NCI-H774 (cell line): ENCODE results near the gene TDRD9.

ENCODE experiments used
- DNase-seq: peaks from one replicate; lab custom pipeline; 2025; lab: John Stamatoyannopoulos, UW

TDRD9 gene

DNA sequence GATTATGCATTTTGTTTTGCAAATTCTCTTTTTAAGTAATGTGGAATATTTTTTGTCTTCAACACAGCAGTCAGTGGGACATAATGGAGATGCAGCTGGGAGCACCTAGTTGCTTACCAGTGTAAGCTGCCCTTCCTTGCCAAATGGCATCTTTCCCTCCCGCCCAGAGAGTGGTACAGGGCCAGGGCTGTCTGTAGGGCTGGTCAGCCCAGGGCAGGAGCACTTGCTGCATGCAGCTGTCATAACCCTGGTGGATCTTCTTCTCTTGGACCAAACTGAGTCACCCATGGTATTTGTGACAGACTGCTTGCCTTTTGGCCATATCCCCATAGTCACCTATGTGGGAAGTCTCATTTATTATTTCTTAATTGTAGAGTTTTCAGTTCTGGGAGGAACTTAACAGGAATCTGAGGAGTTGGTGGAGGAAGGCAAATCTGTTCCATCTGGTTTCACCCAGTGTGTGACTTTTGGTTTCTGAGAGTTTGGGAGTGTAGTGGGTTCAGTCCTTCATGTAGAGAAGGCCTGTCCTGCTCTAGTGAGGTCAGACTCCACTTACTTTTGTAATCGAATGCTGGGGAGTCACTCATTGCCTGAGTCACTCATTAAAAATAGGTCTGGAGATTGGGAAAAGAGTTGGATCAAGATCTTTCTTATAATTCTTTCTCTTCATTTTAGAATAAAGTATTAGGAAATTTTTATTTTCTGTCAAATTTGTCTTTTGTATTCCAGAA lies 95.2 kb downstream of the TDRD9 start:
- DNase-seq: no peak

DNA sequence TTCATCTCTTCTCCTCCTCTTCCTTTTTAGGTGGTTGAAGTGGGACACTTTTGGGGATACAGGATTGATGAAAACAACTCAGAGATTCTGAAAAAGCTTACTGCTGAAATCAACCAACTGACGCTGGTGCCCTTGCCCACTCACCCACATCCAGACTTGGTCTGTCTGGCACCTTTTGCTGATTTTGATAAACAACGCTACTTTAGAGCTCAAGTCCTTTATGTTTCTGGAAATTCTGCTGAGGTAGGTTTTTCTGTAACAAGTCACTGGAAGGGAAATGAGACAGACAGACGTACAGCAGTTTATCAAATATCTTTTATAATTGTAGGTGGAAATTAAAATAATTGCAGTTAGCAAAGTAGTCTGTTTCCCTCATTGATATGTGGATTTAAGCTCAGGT lies 97.3 kb downstream of the TDRD9 start:
- no peak for DNase-seq

DNA sequence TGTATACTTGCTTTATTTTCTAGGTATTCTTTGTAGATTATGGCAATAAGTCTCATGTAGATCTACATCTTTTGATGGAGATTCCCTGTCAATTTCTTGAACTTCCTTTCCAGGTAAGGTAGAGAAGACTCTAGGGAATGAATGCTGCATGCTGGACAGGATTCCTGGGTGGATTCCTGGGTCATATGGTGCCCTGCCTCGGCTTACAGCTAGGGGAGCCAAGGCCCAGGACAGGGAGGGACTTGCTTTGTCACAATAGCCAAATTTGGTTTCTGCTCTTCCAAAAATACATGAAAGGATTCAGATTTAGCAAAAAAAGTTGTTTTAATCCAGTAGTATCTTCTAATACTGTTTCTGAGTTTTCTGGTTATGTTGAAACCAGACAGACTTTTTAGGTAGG lies 97.8 kb downstream of the TDRD9 start:
- DNase-seq: no peak

DNA sequence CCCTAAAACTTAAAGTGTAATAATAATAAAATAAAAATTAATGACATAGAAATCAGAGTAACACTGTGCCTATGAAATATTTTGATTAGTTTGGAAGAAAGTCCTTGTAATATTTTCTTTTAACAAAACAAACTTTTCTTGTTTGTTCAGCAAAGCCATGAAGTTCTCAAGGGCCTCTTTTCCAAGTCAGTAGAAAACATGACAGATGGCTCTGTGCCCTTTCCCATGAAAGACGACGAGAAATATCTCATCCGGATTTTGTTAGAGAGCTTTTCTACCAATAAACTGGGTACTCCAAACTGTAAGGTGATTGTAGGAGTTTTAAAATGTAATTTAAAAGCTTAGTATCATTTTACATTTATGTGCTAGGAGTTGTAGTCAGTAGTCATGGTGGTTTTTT lies 102.7 kb downstream of the TDRD9 start:
- no peak for DNase-seq

DNA sequence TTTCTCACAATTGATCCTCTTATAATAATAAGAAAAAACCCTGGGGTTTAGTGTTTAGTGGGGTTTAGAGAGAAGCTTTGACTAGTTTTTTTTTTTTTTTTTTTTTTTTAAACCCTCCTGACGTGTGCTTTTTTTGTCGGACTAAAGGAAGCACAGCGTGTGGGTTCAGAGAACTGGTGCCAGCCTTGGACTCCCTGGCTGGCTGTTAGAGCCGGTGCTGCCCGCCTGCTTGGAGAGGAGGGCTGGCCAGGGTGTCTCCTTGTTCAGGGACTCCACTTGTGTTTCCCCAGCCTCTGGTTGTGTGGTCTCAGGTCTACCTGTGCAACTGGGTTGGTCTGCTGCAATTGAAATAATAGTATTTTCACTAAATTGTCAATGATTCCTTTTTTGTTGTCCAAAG lies 103.1 kb downstream of the TDRD9 start:
- no peak for DNase-seq

DNA sequence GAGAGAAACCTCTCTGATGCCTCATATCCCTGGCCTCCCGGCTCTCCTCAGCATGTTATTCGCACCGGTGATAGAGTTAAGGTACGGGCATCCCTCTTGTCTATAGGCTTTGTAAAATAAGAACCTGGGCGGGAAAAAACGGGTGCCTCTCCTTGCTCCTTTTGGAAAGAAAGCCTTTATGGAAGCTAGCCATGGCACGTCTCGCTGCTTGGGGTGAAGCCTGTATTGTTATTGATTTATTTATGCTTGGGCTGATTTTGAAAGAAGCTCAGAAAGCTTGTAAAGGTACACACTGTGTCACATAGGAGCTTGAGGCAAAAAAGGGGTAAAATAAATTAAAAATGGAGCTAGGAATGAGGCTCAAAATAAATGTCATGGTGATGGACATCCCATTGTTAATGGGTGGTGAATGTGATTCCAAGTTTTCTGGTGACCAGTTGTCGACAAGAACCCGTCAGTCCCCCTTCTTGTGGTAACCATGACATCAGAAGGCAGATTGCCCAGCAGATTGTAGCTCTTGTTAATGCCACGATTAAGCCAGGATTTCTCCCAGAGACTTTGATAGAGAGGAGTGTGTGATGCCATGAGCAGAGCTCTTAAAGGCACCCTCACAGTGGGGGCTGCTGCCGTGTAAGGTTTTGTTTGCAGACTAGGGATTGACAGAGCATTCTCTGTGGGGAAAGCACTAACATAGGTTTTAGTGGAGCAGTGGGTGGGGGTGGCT lies 106.9 kb downstream of the TDRD9 start:
- no peak for DNase-seq

DNA sequence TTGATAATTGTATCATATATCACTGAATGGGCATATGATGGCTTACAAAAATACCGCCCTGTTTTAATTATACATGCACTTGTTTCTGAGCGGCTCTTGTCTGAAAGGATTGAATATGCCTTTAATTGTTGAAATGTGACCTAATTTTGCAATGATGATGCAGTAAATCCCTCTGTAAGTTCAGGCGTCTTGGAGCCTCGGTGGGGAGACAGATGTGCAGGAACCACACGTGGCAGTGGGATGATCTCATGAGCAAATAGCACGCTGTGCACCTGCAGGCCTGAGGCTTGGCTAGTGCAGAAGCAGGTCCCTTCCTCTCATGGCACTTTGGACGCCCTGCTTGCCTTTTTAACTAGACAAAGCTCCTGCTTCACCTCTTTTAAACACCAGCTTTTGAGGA lies 108.0 kb downstream of the TDRD9 start:
- DNase-seq: no peak

DNA sequence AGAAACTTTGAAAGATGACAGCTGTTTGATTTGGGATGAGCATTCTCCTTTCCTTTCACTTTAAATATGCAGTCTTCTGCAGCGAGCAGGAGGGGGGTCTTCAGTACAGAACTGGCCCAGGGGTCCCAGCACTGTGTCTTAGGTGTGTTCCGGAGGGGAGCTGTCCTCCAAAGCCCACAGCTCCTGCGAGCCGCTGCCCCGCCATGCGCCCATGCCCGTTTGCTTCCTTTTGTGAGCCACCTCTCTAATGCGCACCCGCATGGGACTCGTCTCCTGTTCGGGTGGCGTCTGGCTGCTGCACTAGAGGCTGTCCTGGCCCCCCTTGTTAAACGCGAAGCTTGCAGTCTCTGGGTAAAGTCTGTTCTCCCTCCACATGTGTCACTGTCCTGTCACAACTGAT lies 108.8 kb downstream of the TDRD9 start:
- DNase-seq: no peak

DNA sequence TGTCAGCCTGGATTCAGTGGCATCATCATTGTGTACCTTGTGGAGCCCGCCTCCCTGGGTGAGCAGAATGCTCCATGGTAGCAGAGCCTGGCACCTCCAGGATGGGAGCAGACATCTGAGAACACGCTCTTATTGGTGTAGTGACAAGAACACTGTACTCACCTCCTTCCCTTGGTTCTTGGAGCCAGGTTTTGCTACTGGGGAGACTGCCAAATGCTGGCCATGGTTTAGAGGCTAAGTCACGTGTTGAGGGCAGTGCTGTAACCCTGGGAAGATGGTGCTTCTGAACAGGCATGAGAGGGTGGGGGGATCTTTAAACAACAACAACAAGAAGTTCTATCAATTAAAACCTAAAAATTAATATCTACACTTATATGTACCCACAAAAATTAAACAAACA lies 109.6 kb downstream of the TDRD9 start:
- no peak for DNase-seq

DNA sequence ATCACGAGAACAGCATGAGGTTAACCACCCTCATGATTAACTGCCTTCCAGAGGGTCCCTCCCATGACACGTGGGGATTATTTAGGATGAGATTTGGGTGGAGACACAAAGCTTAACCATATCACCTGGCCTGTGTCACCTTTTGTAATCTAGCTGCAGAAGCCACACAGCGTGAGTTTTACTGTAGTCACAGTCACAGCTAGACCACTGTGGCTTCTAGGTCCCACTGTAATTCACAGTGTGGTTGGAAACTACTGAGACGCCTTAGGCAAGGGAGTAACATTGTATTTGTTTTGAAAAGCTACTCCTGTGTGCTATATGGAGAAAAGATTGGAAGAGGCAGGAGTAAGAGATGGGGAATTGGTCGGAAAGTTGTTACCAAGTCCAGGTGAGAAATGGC lies 111.0 kb downstream of the TDRD9 start:
- no peak for DNase-seq

DNA sequence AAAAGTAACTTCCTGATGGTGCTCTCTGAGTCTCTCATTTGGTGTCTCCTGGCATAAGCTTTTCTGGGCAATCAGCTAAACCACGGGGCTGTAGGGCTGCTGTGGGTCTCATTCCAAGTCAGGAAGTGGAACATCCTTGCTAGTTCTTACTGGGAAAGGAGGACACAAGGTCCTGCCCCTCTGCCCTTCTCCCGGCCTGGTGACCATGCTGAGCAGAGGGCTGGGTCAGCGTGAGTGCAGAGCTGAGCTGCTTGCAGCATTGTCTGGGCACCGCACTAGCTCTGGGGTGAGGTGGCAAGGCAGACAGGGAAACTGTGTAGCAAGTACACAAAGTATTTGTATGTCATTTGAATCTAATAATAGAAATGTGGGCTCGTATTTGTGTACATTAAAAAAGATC lies 112.3 kb downstream of the TDRD9 start:
- DNase-seq: no peak

DNA sequence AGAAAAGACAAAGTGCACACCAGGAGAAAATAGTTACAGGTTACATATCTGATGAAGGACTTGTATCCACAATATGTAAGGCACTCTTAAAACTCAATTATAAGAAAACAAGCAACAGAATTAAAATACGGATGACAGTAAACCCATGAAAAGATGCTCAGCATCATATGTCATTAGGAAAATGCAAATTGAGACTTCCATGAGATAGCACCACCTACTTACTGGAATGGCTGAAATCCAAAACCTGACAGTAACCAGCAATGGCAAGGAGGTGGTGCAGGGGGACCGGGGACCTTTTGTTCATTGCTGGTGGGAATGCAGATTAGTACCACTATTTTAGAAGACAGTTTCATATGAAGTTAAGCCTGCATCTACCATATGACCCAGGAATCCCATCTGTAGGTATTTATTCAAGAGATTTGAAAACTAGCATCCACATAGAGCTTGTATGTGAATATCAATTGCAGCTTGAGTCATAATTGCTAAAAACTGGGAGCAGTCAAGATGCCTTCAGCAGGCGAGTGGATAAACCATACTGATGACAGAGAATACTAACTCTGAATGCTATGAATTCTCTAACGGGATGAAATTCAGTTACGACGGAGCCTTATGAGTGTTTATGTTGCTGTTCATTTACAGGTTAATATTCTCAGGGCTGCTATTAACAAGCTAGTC lies 113.3 kb downstream of the TDRD9 start:
- DNase-seq: no peak

DNA sequence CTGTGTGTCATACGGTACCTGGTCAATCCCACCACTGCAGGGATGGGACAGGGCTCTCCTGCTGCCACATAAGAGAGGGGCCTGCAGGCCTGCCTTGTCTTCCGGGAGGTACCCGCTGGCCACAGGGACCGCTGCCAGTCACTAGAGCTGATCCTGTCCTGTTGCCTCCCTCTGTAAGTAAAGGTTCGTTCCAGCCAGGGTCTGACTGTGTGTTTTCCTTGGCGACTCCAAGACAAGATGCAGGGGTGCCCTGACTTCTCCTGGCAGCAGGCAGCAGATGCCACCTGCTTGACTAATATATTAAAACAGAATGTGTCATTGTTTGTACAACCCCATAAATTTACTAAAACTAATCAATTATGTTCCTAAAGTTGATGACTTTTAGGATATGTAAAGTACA lies 115.8 kb downstream of the TDRD9 start:
- no peak for DNase-seq

DNA sequence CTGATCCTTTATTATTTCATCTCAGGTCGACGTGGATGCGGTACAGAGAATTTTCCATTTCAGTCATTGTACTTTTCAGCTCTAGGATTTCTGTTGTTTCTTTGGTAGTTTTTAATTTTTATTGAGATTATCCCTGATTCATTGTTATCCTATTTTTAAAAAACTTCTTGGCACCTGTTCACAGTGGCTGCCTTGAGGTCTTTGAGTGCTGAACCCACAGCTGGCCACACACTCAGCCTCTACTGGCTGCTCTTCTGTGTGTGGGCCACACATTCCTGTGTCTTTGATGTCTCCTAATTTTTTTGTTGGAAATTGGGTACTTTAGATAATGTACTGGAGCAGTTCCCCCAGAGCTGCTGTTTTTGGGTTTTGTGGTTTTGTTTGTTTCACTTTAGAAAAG lies 119.5 kb downstream of the TDRD9 start:
- no peak for DNase-seq

DNA sequence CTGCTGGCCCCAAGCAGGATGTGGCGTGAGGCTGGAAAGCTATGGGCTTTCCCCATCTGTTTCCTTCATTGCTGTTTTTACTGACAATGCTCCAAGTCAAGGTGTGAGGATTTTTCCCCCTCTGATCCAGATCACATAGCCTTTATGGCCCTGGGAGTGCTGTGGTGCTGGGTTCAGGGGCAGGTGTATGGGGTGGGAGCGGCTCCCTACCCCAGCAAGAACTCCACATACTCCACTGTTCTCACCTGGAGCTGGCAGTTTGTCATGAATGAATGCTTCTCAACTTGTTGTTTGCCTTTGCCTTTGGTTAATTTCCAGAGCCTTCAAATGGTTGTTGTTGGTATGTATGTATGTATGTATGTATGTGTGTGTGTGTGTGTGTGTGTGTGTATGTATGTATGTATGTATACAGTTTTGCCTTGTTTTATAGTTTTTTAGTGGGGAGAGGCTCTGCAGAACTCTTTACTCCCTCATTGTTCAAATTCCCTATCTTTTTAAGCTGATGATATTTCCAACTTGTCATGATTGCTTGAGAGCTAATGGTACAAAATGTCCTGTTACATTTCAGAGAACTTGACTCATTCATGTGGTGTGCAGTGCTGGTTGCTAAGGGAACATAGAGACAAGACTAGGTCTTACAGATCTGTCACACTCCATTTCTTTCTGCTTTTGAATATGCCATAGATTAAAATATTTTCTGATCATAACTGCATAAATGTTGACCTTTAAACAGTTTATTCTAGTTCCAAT lies 120.7 kb downstream of the TDRD9 start:
- DNase-seq: no peak

DNA sequence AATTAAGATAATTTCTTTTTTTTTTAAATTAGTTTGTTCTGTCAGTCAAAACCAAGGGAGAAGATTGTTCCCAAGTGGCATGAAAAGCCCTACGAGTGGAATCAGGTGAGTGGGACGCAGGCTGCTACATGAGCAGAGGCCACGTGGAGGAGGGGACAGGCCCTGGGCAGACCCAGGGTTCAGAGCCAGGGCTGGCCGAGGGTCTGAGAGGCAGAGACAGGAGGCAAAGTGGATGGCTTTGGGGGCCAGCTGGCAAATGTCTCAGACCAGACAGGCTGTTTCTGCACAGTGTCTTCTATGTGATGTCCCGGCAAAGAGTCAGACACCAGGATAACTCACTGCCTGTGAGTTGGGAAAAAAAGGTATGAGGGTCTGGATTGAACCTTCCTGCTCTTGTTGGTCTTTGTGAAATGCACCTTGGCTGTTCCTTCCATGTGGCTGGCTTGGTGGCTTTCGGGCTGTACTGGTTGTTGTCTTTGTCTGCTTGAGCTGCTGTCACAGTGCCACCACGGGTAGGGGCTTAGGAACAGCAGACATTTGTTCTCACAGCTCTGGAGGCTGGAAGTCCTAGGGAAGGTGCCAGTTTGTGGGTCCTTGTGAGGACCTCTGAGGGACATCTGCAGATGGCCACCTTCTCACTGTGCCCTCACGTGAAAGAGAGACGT lies 121.5 kb downstream of the TDRD9 start:
- no peak for DNase-seq

DNA sequence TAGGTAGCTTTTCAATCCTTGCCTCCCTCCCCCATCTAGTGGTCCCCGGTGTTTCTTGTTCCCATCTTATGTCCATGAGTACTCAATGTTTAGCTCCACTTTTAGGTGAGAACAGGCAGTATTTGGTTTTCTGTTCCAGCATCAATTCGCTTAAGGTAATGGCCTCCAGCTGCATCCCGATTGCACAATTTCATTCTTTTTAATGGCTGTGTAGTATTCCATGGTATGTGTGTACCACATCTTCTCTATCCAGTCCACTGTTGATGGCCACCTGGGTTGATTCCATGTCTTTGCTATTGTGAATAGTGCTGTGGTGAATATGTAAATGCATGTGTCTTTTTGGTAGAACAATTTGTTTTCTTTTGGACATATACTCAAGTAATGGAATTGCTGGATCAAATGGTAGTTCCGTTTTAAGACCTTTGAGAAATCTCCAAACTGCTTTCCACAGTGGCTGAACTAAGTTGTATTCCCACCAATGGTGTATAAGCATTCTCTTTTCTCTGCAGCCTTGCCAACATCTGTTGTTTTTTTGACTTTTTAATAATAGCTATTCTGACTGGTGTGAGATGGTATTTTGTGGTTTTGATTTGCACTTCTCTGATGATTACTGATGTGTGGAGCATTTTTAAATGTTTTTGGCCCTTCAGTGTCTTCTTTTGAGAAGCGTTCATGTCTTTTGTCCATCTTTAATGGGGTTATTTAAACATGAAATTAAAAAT lies 123.0 kb downstream of the TDRD9 start:
- DNase-seq: no peak

DNA sequence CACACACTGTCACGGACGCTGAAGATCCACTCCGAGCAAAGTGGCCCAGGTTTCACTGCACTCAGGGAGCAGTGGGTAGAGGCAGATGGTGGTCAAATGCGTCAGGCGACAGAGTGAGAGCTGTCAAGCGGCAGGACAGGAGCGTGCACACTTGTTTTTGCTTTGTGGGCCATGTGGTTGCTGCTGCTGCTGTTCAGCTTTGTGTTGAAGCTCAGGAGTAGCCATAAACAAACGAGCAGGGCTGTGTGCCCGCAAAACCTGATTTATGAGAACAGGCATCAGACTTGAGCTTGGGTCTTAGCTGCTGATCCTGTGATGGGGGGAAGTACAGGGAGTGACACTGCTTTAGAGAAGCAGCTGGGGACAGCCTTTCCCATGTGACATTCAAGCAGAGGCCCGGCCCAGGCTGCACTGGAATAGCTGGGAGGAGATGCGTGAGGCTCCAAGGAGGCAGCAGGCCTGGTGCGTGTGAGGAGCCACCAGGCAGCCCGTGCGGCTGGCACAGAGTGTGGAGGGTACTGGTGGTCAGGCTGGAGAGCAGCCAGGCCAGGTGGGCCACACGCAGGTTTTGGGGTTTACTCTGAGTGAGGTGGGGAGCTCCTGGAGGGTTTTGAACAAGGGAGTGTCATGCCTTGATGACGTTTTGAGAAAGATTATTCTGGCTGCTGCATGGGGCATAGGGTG lies 126.1 kb downstream of the TDRD9 start:
- DNase-seq: no peak

DNA sequence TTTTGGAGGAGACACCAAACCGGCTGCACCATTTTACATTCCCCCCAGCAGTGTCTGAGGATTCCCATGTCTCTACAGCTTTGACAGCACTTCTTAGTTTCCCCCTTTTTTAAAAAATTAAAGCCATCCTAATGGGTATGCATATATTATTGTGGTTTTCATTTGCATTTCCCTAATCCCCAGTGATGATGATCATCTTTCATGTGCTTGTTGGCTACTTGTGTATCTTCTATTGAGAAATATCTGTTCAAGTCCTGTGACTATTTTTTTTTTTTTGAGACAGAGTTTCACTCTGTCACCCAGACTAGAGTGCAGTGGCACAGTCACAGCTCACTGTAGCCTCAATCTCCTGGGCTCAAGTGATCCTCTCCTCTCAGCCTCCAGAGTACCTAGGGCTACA lies 134.0 kb downstream of the TDRD9 start:
- DNase-seq: no peak

DNA sequence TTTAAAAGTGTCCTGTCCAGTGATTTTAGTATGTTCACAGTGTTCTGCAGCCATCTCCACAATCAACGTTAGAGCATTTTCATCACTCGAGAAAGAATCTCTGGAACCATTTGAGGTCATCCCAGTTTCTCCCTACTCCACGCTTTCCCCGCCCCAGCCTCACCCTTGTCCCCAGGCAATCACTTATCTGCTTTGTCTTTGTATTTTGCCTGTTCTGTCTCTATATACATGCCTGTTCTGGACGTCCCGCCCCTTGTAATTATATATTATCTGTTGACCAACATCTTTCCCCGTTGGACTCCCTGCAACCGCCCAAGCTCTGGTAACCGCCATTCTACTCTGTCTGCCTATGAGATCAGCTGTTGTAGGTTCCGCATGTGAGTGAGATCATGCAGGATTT lies 135.7 kb downstream of the TDRD9 start:
- DNase-seq: no peak

DNA sequence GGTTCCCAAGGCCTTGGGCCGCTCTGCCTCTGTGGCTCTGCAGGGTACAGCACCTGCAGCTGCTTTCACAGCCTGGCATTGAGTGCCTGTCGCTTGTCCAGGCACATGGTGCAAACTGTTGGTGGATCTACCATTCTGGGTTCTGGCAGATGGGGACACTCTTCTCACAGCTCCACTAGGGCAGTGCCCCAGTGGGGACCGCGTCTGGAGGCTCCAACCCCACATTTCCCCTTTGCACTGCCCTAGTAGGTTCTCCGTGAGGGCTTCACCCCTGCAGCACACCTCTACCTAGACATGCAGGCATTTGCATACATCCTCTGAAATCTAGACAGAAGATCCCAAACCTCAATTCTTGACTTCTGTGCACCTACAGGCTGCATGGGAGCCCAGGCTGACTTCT lies 138.0 kb downstream of the TDRD9 start:
- DNase-seq: no peak
